DOHH2 (cell line): ENCODE measurements around the gene NKAIN2.

Experiments
- EZH2phosphoT487 ChIP-seq: fragments of 200-600 bp; sonication (generic); IDR thresholded peaks from 2 replicates; pipeline ENCODE4 v1.6.1; 2017; ENCODE audit warnings: borderline replicate concordance, mild to moderate bottlenecking, antibody characterized with exemption, low read length, moderate library complexity, mixed read lengths
- TF ChIP-seq, protein P1 (sequence below): fragments of 200-600 bp; sonication (generic); IDR thresholded peaks from one replicate; pipeline ENCODE4 v1.5.1; 2014; ENCODE audit warnings: antibody characterized with exemption, mild to moderate bottlenecking, low read depth, low read length; ENCODE audit not compliant: poor library complexity, severe bottlenecking

DNA sequence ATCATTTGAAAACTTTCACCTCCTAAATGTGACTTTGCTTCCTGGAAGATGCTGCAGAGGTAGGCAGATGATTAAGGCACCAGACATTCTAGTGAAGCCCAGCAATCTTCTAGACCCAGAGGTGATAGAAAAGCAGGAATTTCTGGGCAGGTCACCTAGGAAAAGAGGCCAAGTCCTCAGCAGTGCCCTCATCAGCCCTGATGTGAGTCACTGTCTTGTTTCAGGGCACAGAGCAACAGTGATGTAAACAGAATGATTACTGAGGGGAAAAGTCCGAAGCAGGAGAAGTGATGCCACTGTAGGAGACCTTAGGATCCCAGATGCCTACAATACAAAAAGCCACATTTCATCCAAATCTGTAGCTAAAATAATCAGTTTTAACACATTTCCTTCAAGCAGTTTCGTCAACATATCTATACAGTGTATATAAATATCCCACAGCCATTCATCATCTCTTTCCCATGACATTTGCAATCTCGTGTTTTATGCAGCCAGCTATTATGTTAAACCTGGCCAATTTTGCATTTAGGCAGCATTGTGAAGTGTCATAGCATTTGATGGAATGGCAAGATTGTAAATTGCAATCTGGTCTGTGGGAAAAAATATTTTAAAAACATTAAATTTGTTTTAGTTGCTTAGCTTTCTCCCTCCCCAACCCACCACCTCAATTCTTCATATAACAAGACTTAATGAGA lies 757.4 kb downstream of the NKAIN2 start:
- TF ChIP-seq, protein P1, sequence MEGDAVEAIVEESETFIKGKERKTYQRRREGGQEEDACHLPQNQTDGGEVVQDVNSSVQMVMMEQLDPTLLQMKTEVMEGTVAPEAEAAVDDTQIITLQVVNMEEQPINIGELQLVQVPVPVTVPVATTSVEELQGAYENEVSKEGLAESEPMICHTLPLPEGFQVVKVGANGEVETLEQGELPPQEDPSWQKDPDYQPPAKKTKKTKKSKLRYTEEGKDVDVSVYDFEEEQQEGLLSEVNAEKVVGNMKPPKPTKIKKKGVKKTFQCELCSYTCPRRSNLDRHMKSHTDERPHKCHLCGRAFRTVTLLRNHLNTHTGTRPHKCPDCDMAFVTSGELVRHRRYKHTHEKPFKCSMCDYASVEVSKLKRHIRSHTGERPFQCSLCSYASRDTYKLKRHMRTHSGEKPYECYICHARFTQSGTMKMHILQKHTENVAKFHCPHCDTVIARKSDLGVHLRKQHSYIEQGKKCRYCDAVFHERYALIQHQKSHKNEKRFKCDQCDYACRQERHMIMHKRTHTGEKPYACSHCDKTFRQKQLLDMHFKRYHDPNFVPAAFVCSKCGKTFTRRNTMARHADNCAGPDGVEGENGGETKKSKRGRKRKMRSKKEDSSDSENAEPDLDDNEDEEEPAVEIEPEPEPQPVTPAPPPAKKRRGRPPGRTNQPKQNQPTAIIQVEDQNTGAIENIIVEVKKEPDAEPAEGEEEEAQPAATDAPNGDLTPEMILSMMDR = no peak
- TF ChIP-seq EZH2phosphoT487 = no peak
